NB4 (cell line): ENCODE results near the gene NMT1.

Experiments used
- DNase-seq: peaks from one replicate; pipeline ENCODE4 v3.0.0; 2010; ENCODE audit warnings: low read depth
- H3K4me3 ChIP-seq: one replicate; pipeline ENCODE4 v1.5.1; 2011; ENCODE audit warnings: mild to moderate bottlenecking, low read depth, low read length, moderate library complexity
- CTCF ChIP-seq: IDR thresholded peaks from one replicate; pipeline ENCODE4 v1.5.1; 2012; ENCODE audit warnings: low read depth, low read length
- MYC ChIP-seq: IDR thresholded peaks from 2 replicates; pipeline ENCODE4 v1.6.1; 2011; ENCODE audit warnings: low read depth, low read length
- POLR2A ChIP-seq: IDR thresholded peaks from 2 replicates; pipeline ENCODE4 v1.6.1; 2011; ENCODE audit warnings: mild to moderate bottlenecking; ENCODE audit not compliant: insufficient read length; ENCODE audit errors: extremely low read depth
- TF ChIP-seq, protein P1 (sequence below): IDR thresholded peaks from 2 replicates; pipeline ENCODE4 v1.6.1; 2011; ENCODE audit warnings: low read depth, low read length

NMT1 gene

DNA sequence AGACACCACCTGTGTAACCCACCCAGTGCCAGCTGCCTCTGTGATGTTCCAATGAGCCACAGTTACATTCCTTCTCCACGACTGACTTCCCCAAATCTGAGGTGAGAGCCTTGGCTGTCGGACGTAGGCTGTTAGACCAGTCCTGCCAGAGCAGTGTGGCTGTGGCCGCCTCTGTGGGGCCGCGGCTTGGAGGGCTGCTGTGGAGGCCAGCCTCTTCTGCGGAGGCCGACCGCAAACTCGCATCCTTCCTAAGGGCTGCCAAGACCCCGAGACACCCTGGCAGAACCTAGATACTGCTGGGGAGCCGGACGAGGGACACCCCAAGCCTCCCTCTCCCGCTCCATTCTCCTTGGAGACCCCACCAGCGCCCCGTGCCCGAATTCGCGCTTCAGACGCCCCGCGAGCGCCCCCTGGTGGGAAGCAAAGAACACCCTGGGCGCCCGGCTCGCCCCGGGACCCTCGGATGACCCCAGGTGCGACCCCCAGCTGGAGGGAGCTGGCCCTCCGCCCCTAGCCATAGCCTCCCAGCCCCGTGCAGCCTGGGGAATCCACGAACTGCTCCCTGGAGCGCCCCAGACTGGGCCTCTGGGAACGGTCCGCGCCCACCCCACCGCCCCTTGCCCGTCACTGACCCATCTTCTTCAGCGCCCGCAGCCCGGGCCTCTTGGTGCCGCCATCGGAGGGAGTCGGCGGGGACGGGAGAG, 70.7 kb downstream of the NMT1 start:
- H3K4me3 ChIP-seq = peak overlapping the region; percentile 47
- TF ChIP-seq CTCF (peak; percentile 75), POLR2A (no peak)
- DNase-seq = peak; percentile 63

DNA sequence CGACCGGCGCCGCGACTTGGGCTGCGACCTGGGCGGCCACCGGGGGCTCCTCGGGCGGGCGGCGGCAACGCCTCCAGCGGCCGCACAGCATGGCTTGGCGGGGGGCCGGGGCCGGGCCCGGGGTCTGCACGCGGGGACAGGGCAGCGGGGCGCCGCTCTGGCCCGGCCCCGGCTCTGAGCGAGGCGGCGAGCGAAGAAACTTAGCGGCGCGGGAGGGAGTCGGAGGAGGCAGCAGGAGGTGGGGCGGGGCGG, 71.1 kb downstream of the NMT1 start, which contains the start of gene PLCD3:
Gene PLCD3 (minus strand): TSS at position 196 of the 252 bp plus-strand sequence. CDS start 105 bp downstream, at position 91.
- no peak for DNase-seq
- H3K4me3 ChIP-seq = peak within 1 kb of the TSS; percentile 49
- TF ChIP-seq, protein P1, sequence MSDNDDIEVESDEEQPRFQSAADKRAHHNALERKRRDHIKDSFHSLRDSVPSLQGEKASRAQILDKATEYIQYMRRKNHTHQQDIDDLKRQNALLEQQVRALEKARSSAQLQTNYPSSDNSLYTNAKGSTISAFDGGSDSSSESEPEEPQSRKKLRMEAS = no peak
- no peak for TF ChIP-seq MYC
- TF ChIP-seq CTCF = no peak

GRCh38 chr17:45132572-45133463, 71.7 kb downstream of the NMT1 start:
- TF ChIP-seq, protein P1 = peak; percentile 40; the same call in 1 of the 2 replicates
- TF ChIP-seq MYC (peak; percentile 74), POLR2A (no peak), CTCF (peak; percentile 65)
- peak overlapping the region; percentile 49 for H3K4me3 ChIP-seq
- peak; percentile 84 for DNase-seq

DNA sequence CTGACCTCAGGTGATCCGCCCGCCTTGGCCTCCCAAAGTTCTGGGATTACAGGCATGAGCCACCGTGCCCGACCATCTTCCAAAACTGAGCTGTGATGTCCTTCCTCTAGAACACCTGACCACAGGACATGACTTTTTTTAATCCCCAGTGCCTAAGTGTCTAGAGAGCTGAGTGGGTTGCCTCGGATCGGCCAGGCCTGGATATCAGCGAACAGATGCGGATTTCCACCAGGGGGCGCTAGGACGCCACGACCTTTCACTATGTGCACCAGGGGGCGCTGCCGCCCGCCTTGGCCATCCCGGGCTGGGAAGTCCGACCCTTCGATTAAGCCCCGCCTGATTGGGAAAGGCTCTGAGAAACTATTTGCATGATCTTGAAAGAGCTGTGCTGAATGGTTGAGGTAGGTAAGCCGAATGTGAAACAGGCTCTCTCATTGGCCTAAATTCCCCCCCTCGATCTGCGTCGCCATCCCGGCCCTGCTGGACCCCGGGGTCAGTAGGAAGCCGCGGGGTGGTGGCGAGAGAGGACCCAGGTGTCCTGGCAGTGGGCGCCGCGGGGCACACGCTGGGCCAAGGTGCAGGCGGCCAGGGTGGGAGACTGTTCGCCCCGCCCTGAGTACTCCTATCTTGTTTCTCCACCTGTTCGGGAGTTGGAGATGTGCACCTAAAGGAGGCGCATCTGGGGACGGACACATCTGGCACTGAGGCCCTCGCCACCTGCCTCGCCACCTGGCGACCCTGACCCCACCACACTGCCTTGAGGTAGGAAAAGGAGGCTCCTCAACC, 74.3 kb downstream of the NMT1 start, which contains the start of gene ACBD4:
Gene ACBD4 (plus strand): TSS at position 496 of the 786 bp plus-strand sequence. CDS start 458 bp downstream, outside the sequence.
- TF ChIP-seq, protein P1 = peak; percentile 38
- peak; percentile 99 for TF ChIP-seq CTCF
- peak; percentile 45 for TF ChIP-seq POLR2A
- TF ChIP-seq MYC = no peak
- peak within 1 kb of the TSS; percentile 50 for H3K4me3 ChIP-seq

GRCh38 chr17:45135978-45136791, 75.1 kb downstream of the NMT1 start:
- no peak for DNase-seq
- no peak for TF ChIP-seq POLR2A
- no peak for TF ChIP-seq CTCF
- TF ChIP-seq, protein P1 = no peak
- no peak for TF ChIP-seq MYC
- peak overlapping the region; percentile 50 for H3K4me3 ChIP-seq

More for the DNA sequence above, 74.3 kb downstream of the NMT1 start, which contains the start of gene ACBD4:
- peak; percentile 96 for DNase-seq
